ENCODE measurements around the gene KL.

The KL gene

GRCh38 chr13:33110713-33111413, 94.6 kb downstream of the KL start:
- no peak for DNase-seq (ENCODE audit: low read depth in 2 of 2)

DNA sequence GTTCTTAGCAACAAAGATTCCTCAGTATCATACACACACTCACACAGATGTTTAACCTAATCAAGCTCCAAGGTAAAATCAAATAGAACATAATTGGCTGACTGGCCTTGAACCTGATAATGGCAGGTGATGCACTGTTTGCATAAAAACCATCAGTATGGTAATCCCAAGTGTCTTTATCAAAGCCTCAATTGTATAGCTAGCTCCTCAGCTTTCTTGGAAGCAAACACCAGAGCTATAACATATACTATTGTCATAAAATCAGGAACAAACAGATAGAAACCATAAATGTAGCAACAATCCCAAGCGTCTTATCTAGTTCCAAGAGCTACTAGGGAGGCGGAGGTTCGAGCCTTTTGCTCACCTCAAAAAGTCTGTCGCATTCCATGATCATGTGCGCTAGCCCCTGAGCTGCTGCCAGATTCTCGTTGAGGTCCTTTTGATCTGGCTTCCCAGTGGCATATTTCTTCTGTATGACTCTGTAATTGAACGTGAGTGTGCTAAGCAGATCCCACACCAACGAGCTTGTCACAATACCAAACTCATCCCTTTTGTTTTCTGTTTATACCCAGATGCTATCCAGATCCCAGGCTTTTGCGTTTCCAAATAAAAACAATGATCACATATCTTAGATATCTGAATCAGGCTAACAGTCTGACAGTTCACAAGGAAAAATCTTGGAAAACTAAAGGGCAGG, 95.3 kb downstream of the KL start:
- no peak for DNase-seq (ENCODE audit: low read depth in 2 of 2)

DNA sequence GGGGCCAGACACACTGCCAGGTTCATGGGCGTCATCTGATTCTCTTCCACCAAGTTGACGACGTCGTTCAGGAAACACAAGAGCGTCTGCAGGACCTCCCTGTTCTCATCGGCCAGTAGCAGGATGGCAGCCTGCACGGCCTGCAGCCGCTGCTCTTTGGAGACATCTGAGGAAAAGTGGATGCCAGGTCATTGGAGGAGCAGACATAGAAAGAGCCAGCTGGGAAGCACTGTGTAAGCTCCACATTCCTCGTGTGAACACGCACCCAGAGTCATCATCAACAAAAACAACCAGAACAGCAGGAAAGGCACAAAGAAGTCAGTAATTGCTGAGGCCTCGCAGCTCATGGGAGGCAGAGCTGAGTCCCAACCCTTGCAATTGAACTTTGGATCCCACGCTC, 96.5 kb downstream of the KL start:
- DNase-seq (ENCODE audit: low read depth in 2 of 2): no peak

DNA sequence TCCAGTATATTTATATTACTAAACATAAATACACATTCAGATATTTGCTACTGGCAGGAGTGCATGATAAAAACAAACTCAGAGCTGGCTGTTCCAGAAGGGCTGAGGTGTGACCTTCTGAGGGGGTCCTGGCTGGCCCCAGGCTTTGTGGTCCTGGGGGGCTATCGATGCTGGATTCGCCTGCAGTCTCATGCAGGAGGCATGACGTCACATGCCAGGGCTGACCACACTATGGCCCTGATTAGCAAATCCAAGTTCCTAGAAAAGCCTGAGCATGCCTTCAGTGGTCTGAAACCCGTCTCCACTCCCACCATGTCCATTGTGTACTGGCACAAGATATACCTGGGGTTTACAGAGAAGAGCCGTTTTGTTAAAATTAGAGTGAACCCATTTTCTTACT, 97.9 kb downstream of the KL start:
- no peak for DNase-seq (ENCODE audit: low read depth in 2 of 2)

DNA sequence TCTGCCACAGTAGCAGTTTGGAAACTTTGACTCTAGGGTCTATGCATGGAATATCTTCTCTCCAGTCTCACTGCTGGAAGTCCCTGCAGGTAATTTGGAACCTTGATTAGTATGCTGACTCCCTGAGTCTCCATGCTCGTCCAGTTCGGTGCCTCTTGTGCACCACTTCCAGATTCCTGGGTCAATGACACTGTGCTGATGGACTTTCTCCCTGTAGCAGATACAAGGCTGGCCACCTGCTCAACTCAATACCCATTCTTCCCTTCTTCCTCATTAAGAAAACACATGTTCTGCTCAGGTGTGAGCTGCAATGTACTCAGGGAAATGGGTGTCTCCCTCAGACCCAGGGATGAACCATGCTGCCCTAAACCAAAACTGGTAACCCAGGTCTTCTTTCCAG, 99.1 kb downstream of the KL start:
- DNase-seq (ENCODE audit: low read depth in 2 of 2): no peak

All from stimulated activated CD8-positive, alpha-beta memory T cell treated with anti-CD3 and anti-CD28 coated beads, Interleukin-2, amount 100 ng/mL, for 48 hours (primary cell).